Endothelial cell of umbilical vein (primary cell): ENCODE results near the gene HGFAC. TPM values are rescaled to one million over a fixed set of nuclear protein-coding genes. Genes with fewer than 3 reads are reported as not detected.

Experiments used
- BruUV-seq: library from RNA; stranded (reverse); fragments of 400-500 nt; replicated peaks from 2 replicates; lab custom pipeline; 2021; lab: Mats Ljungman, UMichigan
- CTCF ChIA-PET: fragments of 300-600, 350-600 bp; sonication (Branson Sonifier 250); formaldehyde crosslinking; loops from one replicate; lab custom pipeline; 2021; ENCODE audit warnings: antibody characterized with exemption, inconsistent platforms; lab: Charles Lee
- POLR2A ChIA-PET: fragments of 300-600, 350-600 bp; sonication (Branson Sonifier 250); formaldehyde crosslinking; loops from one replicate; lab custom pipeline; 2021; ENCODE audit warnings: antibody characterized with exemption, inconsistent platforms; lab: Charles Lee
- DNase-seq: peaks from one replicate; pipeline ENCODE4 v3.0.0-alpha.2; 2011; ENCODE audit warnings: low read depth, low spot score
- FAIRE-seq: peaks from 2 replicates; lab custom pipeline; 2011; peaks lifted over from hg19 to GRCh38; lab: Jason Lieb, UNC
- H2AFZ ChIP-seq: 2 replicates; pipeline ENCODE4 v1.6.0; 2012; ENCODE audit warnings: low read depth, low read length, control low read depth, inconsistent platforms
- H3K27ac ChIP-seq: 2 replicates; pipeline ENCODE4 v1.5.1; 2011; ENCODE audit warnings: low read depth, mild to moderate bottlenecking, control low read depth, low read length, moderate library complexity; ENCODE audit not compliant: insufficient read depth
- H3K27me3 ChIP-seq, 2 experiments: 2 replicates each; pipeline versions ENCODE4 v1.6.0 to v1.6.1; 2011; ENCODE audit warnings: low read length in 2 of 2, mixed read lengths in 1 of 2; ENCODE audit not compliant: control insufficient read depth in 2 of 2, insufficient read depth in 2 of 2
- H3K36me3 ChIP-seq, 2 experiments: 2 replicates in 1 of 2; 3 replicates in 1 of 2; pipeline ENCODE4 v1.5.1; 2011; ENCODE audit warnings: low read length in 2 of 2, mild to moderate bottlenecking in 1 of 2, moderate library complexity in 1 of 2; ENCODE audit not compliant: control insufficient read depth in 2 of 2, insufficient read depth in 2 of 2; ENCODE audit errors: extremely low read depth in 1 of 2
- H3K4me1 ChIP-seq: 3 replicates; pipeline ENCODE4 v1.5.1; 2011; ENCODE audit warnings: mild to moderate bottlenecking, low read length; ENCODE audit not compliant: control insufficient read depth, insufficient read depth; ENCODE audit errors: extremely low read depth
- H3K4me2 ChIP-seq: 2 replicates; pipeline ENCODE4 v1.6.1; 2011; ENCODE audit warnings: low read length, control low read depth, mixed read lengths; ENCODE audit not compliant: insufficient read depth
- H3K4me3 ChIP-seq, 3 experiments: fragments of 200-600 bp in 1 of 3; sonication (generic), shearing (Covaris generic) in 1 of 3; replicated peaks in 1 of 3; 2 replicates each; pipeline ENCODE4 v1.5.1; 2011 to 2016; ENCODE audit warnings: control low read depth in 3 of 3, low read length in 3 of 3, mild to moderate bottlenecking in 2 of 3, inconsistent platforms in 1 of 3, low read depth in 1 of 3, moderate library complexity in 1 of 3; ENCODE audit not compliant: insufficient read depth in 1 of 3
- H3K79me2 ChIP-seq: 2 replicates; pipeline ENCODE4 v1.6.0; 2012; ENCODE audit warnings: low read length, inconsistent platforms; ENCODE audit not compliant: control insufficient read depth, insufficient read depth
- H3K9ac ChIP-seq: replicated peaks from 2 replicates; pipeline ENCODE3; 2011; ENCODE audit warnings: low read length, control low read depth; ENCODE audit not compliant: insufficient read depth; ENCODE audit errors: extremely low read depth
- H3K9me1 ChIP-seq: replicated peaks from 3 replicates; pipeline ENCODE4 v1.6.0; 2011; ENCODE audit warnings: mild to moderate bottlenecking, low read length; ENCODE audit not compliant: control insufficient read depth, insufficient read depth; ENCODE audit errors: extremely low read depth
- H3K9me3 ChIP-seq: replicated peaks from 2 replicates; pipeline ENCODE4 v1.5.1; 2012; ENCODE audit warnings: low read length, inconsistent platforms; ENCODE audit not compliant: control insufficient read depth, insufficient read depth
- H4K20me1 ChIP-seq: replicated peaks from 2 replicates; pipeline ENCODE3; 2011; ENCODE audit warnings: mild to moderate bottlenecking, low read length; ENCODE audit not compliant: control insufficient read depth, insufficient read depth; ENCODE audit errors: extremely low read depth
- CTCF ChIP-seq, 2 donors: IDR thresholded peaks; 1 replicate in 1 of 2; 2 replicates in 1 of 2; pipeline ENCODE4 v1.5.1; 2011; ENCODE audit warnings: low read length in 2 of 2, mild to moderate bottlenecking in 2 of 2, moderate library complexity in 2 of 2, control low read depth in 1 of 2, inconsistent platforms in 1 of 2, low read depth in 1 of 2; ENCODE audit not compliant: insufficient read depth in 1 of 2; ENCODE audit errors: extremely low read depth in 1 of 2
- EZH2 ChIP-seq: IDR thresholded peaks from 2 replicates; pipeline ENCODE4 v1.6.1; 2012; ENCODE audit warnings: borderline replicate concordance, low read depth, mild to moderate bottlenecking, moderate library complexity, low read length, inconsistent platforms; ENCODE audit not compliant: severe bottlenecking
- FOS ChIP-seq: IDR thresholded peaks from 2 replicates; pipeline ENCODE4 v1.6.1; 2011; ENCODE audit warnings: mild to moderate bottlenecking, low read length, moderate library complexity, borderline replicate concordance; ENCODE audit not compliant: insufficient read depth
- GATA2 ChIP-seq: IDR thresholded peaks from 2 replicates; pipeline ENCODE4 v1.7.0; 2011; ENCODE audit warnings: low read depth, mild to moderate bottlenecking, moderate library complexity, mixed read lengths, low read length; ENCODE audit not compliant: insufficient read length, insufficient read depth
- JUN ChIP-seq: IDR thresholded peaks from 2 replicates; pipeline ENCODE4 v1.6.1; 2011; ENCODE audit warnings: borderline replicate concordance, low read depth; ENCODE audit not compliant: insufficient read length, insufficient read depth
- MYC ChIP-seq: IDR thresholded peaks from one replicate; pipeline ENCODE4 v1.6.1; 2011; ENCODE audit warnings: mild to moderate bottlenecking, low read depth, low read length
- POLR2A ChIP-seq: IDR thresholded peaks from 2 replicates; pipeline ENCODE4 v1.6.1; 2012; ENCODE audit warnings: low read depth, mild to moderate bottlenecking, control low read depth, low read length
- POLR2AphosphoS5 ChIP-seq: IDR thresholded peaks from 2 replicates; pipeline ENCODE4 v1.6.1; 2012; ENCODE audit warnings: low read depth, mild to moderate bottlenecking, control low read depth, low read length, moderate library complexity; ENCODE audit not compliant: insufficient read depth
- dilution Hi-C: fragments of 300-500 bp; cut with MboI; formaldehyde crosslinking; loops from one replicate; pipeline ENCODE4 v1.15.0; 2019; ENCODE audit warnings: low sequenced_read_pairs; ENCODE audit not compliant: extremely low pct_ligation_motif_present
- intact Hi-C: fragments of 100-400 bp; cut with micrococcal nuclease; formaldehyde crosslinking; loops from one replicate; pipeline ENCODE4 v1.10.0; 2022
- polyA plus RNA-seq, 4 experiments: library from polyadenylated mRNA; depleted of rRNA in 3 of 4; stranded (reverse) in 3 of 4; unstranded in 1 of 4; fragments of >200 nt; gene quantifications; 2 replicates each; pipeline versions ENCODE4 v1.2.1 to v1.2.3, GENCODE V29; 2011 to 2012; ENCODE audit warnings: missing spikeins in 1 of 4
- total RNA-seq: library from RNA; stranded (reverse); gene quantifications from 2 replicates; pipeline ENCODE4 v1.2.3, GENCODE V29; 2021
- TF ChIP-seq, protein P1 (sequence below): IDR thresholded peaks from 2 replicates; pipeline ENCODE4 v1.6.1; 2011; ENCODE audit not compliant: insufficient read depth, insufficient read length

The HGFAC gene
- total and polyA plus RNA-seq, 2 donors (not counting 3 experiments of a cell fraction or from before 2014, with no cell fraction given) = 0.36 to 0.49 TPM

- CTCF ChIA-PET = interaction anchor here (1.4 to 4.7 kb wide), 2 partner anchors 93 to 96 kb away, joined by 4 to 47 read pairs; no protein-coding TSS in a partner anchor
- no peak for DNase-seq
- Histone ChIP-seq H3K27me3 (no peaks in the 10 kb centered on the region), H4K20me1 (no peaks in the 10 kb centered on the region), H3K4me3 (no peak overlapping the region), H3K4me2 (no peak overlapping the region), H3K79me2 (no peaks in the 10 kb centered on the region), H3K9me3 (no peaks in the 10 kb centered on the region), H3K36me3 (no peaks in the 10 kb centered on the region), H3K9ac (no peak overlapping the region), H3K9me1 (no peaks in the 10 kb centered on the region), H3K4me1 (peaks cover 7% of the 10 kb centered on the region), H3K27ac (no peak overlapping the region), H2AFZ (no peak overlapping the region)
- intact Hi-C loops = loop anchor here (5.0 kb wide), 1 partner anchor 51 kb away; no protein-coding TSS in a partner anchor
- no peak for FAIRE-seq
- dilution Hi-C loops = no loop called here
- BruUV-seq = no TSS peak
- POLR2A ChIA-PET = no interaction called here
- TF ChIP-seq MYC (no peak), JUN (no peak), CTCF (IDR thresholded peaks at IDR 0.05; ENCODE audit: extremely low read depth in 1 of 2, insufficient read depth in 1 of 2, low read depth in 1 of 2, low read length in 2 of 2) (no peak), EZH2 (no peak), FOS (no peak), POLR2A (no peak), POLR2AphosphoS5 (no peak), GATA2 (no peak)
- TF ChIP-seq, protein P1, sequence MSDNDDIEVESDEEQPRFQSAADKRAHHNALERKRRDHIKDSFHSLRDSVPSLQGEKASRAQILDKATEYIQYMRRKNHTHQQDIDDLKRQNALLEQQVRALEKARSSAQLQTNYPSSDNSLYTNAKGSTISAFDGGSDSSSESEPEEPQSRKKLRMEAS = no peak
Measured at GRCh38 chr4:3437998-3438846, 3.5 kb upstream of the HGFAC start.
